DOHH2 (cell line): ENCODE results near the gene BPIFB1.

Experiments used
- H3F3A ChIP-seq: fragments of 200-600 bp; sonication (generic), shearing (Covaris generic); 2 replicates; pipeline ENCODE4 v1.6.0; 2016; ENCODE audit warnings: antibody characterized with exemption, mild to moderate bottlenecking; ENCODE audit not compliant: control insufficient read depth, insufficient read depth
- H3K27ac ChIP-seq: fragments of 200-600 bp; sonication (generic); 2 replicates; pipeline ENCODE4 v1.5.1; 2014; ENCODE audit warnings: low read depth, mild to moderate bottlenecking, low read length, moderate library complexity
- H3K27me3 ChIP-seq: fragments of 200-600 bp; sonication (generic); 2 replicates; pipeline ENCODE4 v1.6.1; 2014; ENCODE audit warnings: mild to moderate bottlenecking, low read length, mixed read lengths; ENCODE audit not compliant: control insufficient read depth
- H3K36me3 ChIP-seq: fragments of 200-600 bp; sonication (generic); 2 replicates; pipeline ENCODE4 v1.6.1; 2014; ENCODE audit warnings: mild to moderate bottlenecking, low read length, moderate library complexity, mixed read lengths; ENCODE audit not compliant: control insufficient read depth
- H3K4me1 ChIP-seq: fragments of 200-600 bp; sonication (generic); 2 replicates; pipeline ENCODE4 v1.6.1; 2014; ENCODE audit warnings: mild to moderate bottlenecking, low read length, mixed read lengths; ENCODE audit not compliant: control insufficient read depth
- H3K4me2 ChIP-seq: fragments of 200-600 bp; sonication (generic); 2 replicates; pipeline ENCODE4 v1.6.0; 2014; ENCODE audit warnings: mild to moderate bottlenecking, low read length, moderate library complexity
- H3K4me3 ChIP-seq: fragments of 200-600 bp; sonication (generic); 2 replicates; pipeline ENCODE4 v1.5.1; 2014; ENCODE audit warnings: mild to moderate bottlenecking, low read length, mixed read lengths
- H3K79me2 ChIP-seq: fragments of 200-600 bp; sonication (generic); 2 replicates; pipeline ENCODE4 v1.6.1; 2014; ENCODE audit warnings: mild to moderate bottlenecking, low read length, mixed read lengths; ENCODE audit not compliant: control insufficient read depth
- H3K9me2 ChIP-seq: fragments of 200-600 bp; sonication (generic); replicated peaks from 2 replicates; pipeline ENCODE4 v1.6.1; 2014; ENCODE audit warnings: mild to moderate bottlenecking, low read length, mixed read lengths; ENCODE audit not compliant: control insufficient read depth
- H3K9me3 ChIP-seq: fragments of 200-600 bp; sonication (generic); 2 replicates; pipeline ENCODE4 v1.6.1; 2014; ENCODE audit warnings: antibody characterized with exemption, low read length, mixed read lengths; ENCODE audit not compliant: control insufficient read depth, insufficient read depth
- H4K20me1 ChIP-seq: fragments of 200-600 bp; sonication (generic); 2 replicates; pipeline ENCODE4 v1.6.0; 2014; ENCODE audit warnings: low read depth, mild to moderate bottlenecking, antibody characterized with exemption, low read length, moderate library complexity; ENCODE audit not compliant: control insufficient read depth, insufficient read depth
- EZH2phosphoT487 ChIP-seq: fragments of 200-600 bp; sonication (generic); IDR thresholded peaks from 2 replicates; pipeline ENCODE4 v1.6.1; 2017; ENCODE audit warnings: borderline replicate concordance, mild to moderate bottlenecking, antibody characterized with exemption, low read length, moderate library complexity, mixed read lengths
- TF ChIP-seq, protein P1 (sequence below): fragments of 200-600 bp; sonication (generic); IDR thresholded peaks from one replicate; pipeline ENCODE4 v1.5.1; 2014; ENCODE audit warnings: antibody characterized with exemption, mild to moderate bottlenecking, low read depth, low read length; ENCODE audit not compliant: poor library complexity, severe bottlenecking

The BPIFB1 gene

DNA sequence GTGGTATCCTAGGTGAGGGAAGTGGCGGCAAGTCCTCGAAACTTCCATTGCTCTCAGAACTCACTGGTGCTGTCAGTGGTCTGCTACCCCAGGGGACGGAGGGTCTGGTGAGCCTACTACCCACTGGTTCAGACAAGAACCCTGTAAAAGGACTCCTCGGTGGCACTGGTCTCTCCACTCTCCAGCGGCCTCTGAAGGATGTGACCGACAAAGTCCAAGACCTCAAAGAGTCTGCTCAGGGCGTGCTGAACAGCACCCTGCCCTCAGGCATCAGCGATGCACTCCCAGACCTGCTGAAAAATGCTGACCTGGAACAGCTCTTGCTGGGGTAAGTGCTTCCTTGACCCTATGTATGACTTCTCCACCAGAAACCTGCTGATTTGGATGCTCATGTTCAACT lies 66.5 kb downstream of the BPIFB1 start:
- no peaks in the 10 kb centered on the region for H3K79me2 ChIP-seq
- peaks cover 10% of the 10 kb centered on the region for H3K4me1 ChIP-seq
- H3K4me3 ChIP-seq, result no peak overlapping the region
- no peaks in the 10 kb centered on the region for H3F3A ChIP-seq
- no peaks in the 10 kb centered on the region for H4K20me1 ChIP-seq
- H3K27me3 ChIP-seq, result no peaks in the 10 kb centered on the region
- no peaks in the 10 kb centered on the region for H3K36me3 ChIP-seq
- H3K27ac ChIP-seq, result no peak overlapping the region
- H3K4me2 ChIP-seq, result no peak overlapping the region
- H3K9me2 ChIP-seq, result no peaks in the 10 kb centered on the region
- H3K9me3 ChIP-seq, result no peaks in the 10 kb centered on the region
- TF ChIP-seq, protein P1, sequence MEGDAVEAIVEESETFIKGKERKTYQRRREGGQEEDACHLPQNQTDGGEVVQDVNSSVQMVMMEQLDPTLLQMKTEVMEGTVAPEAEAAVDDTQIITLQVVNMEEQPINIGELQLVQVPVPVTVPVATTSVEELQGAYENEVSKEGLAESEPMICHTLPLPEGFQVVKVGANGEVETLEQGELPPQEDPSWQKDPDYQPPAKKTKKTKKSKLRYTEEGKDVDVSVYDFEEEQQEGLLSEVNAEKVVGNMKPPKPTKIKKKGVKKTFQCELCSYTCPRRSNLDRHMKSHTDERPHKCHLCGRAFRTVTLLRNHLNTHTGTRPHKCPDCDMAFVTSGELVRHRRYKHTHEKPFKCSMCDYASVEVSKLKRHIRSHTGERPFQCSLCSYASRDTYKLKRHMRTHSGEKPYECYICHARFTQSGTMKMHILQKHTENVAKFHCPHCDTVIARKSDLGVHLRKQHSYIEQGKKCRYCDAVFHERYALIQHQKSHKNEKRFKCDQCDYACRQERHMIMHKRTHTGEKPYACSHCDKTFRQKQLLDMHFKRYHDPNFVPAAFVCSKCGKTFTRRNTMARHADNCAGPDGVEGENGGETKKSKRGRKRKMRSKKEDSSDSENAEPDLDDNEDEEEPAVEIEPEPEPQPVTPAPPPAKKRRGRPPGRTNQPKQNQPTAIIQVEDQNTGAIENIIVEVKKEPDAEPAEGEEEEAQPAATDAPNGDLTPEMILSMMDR, result no peak
- TF ChIP-seq EZH2phosphoT487, result no peak

- H4K20me1 ChIP-seq, result no peaks in the 10 kb centered on the region
- H3K27me3 ChIP-seq, result no peaks in the 10 kb centered on the region
- H3K36me3 ChIP-seq, result no peaks in the 10 kb centered on the region
- no peaks in the 10 kb centered on the region for H3K9me3 ChIP-seq
- H3K4me1 ChIP-seq, result no peaks in the 10 kb centered on the region
- no peak overlapping the region for H3K4me2 ChIP-seq
- H3K27ac ChIP-seq, result no peak overlapping the region
- H3F3A ChIP-seq, result no peaks in the 10 kb centered on the region
- no peaks in the 10 kb centered on the region for H3K9me2 ChIP-seq
- H3K79me2 ChIP-seq, result no peaks in the 10 kb centered on the region
- no peak overlapping the region for H3K4me3 ChIP-seq
- no peak for TF ChIP-seq EZH2phosphoT487
- TF ChIP-seq, protein P1, result no peak
These were observed 68.7 kb downstream of the BPIFB1 start for GRCh38 chr20:33351696-33352095.

DNA sequence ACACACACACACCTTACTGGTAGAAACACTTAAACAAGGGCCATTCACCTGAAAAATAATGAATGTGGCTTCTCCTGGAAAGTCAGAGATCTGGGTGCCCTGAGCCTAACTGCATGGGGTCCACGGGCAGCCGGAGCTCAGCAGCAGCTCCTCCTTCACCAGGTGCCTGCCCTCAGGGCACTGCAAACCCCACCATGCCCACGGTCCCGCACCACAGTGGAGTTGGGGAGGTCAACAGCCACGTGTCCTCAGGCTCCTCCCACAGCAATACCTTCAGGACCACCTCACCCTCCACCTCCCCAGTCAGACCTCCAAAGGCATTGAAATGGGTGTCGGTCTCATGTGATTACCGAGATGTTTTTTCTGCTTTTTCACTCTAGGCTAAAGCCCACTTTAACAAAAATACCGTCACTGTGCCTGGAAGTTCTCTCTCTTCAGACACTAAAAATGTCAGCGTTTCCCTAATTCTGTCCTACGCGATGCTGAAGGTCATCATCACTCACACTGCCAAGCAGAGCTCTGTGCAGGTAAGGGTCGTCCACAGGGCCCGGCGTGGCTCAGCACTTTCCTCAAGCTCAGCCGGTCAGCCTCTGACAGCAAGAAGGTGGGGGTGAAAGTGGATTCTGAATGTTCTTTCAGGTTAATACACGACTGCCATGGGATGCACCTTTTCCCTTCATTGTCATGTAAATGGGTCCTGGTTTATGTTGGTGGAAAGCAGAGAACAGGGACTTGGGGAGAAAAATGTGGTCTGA lies 69.4 kb downstream of the BPIFB1 start:
- Histone ChIP-seq H3K27ac (no peak overlapping the region), H3K9me3 (no peaks in the 10 kb centered on the region), H3K4me2 (no peak overlapping the region), H3K9me2 (no peaks in the 10 kb centered on the region), H3F3A (no peaks in the 10 kb centered on the region), H3K27me3 (no peaks in the 10 kb centered on the region), H3K4me3 (no peak overlapping the region), H4K20me1 (no peaks in the 10 kb centered on the region), H3K4me1 (no peaks in the 10 kb centered on the region), H3K36me3 (no peaks in the 10 kb centered on the region), H3K79me2 (no peaks in the 10 kb centered on the region)
- TF ChIP-seq, protein P1, result no peak
- TF ChIP-seq EZH2phosphoT487, result no peak
